Measurements from ENCODE around the gene DYNLL1. TPM values are rescaled to one million over a fixed set of nuclear protein-coding genes. Genes with fewer than 3 reads are reported as not detected.
"Not testable (repeated sequence)": the region's sequence is repeated elsewhere in the genome, so short reads cannot be mapped to it uniquely, and the experiment has no call there.

DYNLL1 gene
- total RNA-seq = 100 to 1,000 TPM; 236 to 262 TPM
- 100 to 1,000 TPM; 287 to 686 TPM for polyA plus RNA-seq
- long read RNA-seq, donor 1, transcript DYNLL1-201 (3 exons, 720 nt) = major isoform, 23 of 36 reads
- long read RNA-seq, donor 1, partial matches to known transcripts = 0 of 36 reads
- long read RNA-seq, donor 1, other reads (novel, unspliced or antisense) = 7 of 36 reads
- long read RNA-seq, donor 2, transcript DYNLL1-201 (3 exons, 720 nt) = major isoform, 24 of 35 reads
- long read RNA-seq, donor 2, partial matches to known transcripts = 0 of 35 reads
- long read RNA-seq, donor 2, other reads (novel, unspliced or antisense) = 4 of 35 reads

- peaks cover 0 to 6% of the 10 kb centered on the region in 2 donors for H3K4me1 ChIP-seq (ENCODE audit: control insufficient read depth in 1 of 2, insufficient read depth in 2 of 2, low read length in 2 of 2)
- DNase-seq (peak; percentile 97 to 98), ATAC-seq (ENCODE audit: low FRiP score) (peak; percentile 99)
- H3K27ac ChIP-seq (ENCODE audit: low read depth in 1 of 2, low read length in 2 of 2) = peak within 1 kb of the TSS; percentile 31 to 46
- H3K27me3 ChIP-seq (ENCODE audit: control insufficient read depth in 1 of 2, insufficient read depth in 2 of 2, low read length in 1 of 2) = no peaks in the 10 kb centered on the region
- peak within 1 kb of the TSS; percentile 77 to 90 for H3K4me3 ChIP-seq (ENCODE audit: low read length in 2 of 2)
- WGBS, 2 donors = 1% methylated on average over 53 of the region's 53 CpGs
- intact Hi-C loops (cut with DNase I) = loop anchor here (5.0 kb wide), 1 partner anchor 41 kb away; no protein-coding TSS in a partner anchor
- H3K9me3 ChIP-seq (ENCODE audit: control insufficient read depth, low read length) = no peaks in the 10 kb centered on the region
- no peaks in the 10 kb centered on the region for H3K36me3 ChIP-seq (ENCODE audit: control insufficient read depth in 1 of 2, insufficient read depth in 2 of 2, low read length in 1 of 2)
Observed at GRCh38 chr12:120495731-120496412, at the start of gene DYNLL1. DYNLL1 (plus strand) TSS chr12:120496113; CDS start chr12:120496422, 309 bp downstream.

GRCh38 chr12:120446844-120447178 lies 49.1 kb upstream of the DYNLL1 start:
- H3K36me3 ChIP-seq (ENCODE audit: control insufficient read depth in 1 of 2, insufficient read depth in 2 of 2, low read length in 1 of 2); ATAC-seq (ENCODE audit: low FRiP score); intact Hi-C loops (cut with DNase I); DNase-seq; H3K27me3 ChIP-seq (ENCODE audit: control insufficient read depth in 1 of 2, insufficient read depth in 2 of 2, low read length in 1 of 2); H3K9me3 ChIP-seq (ENCODE audit: control insufficient read depth, low read length); H3K4me1 ChIP-seq (ENCODE audit: control insufficient read depth in 1 of 2, insufficient read depth in 2 of 2, low read length in 2 of 2): not testable (repeated sequence)
- 6 to 8% methylated on average over 17 of the region's 17 CpGs for WGBS, 2 donors
- Histone ChIP-seq H3K27ac (ENCODE audit: low read depth in 1 of 2, low read length in 2 of 2) (peak overlapping the region in 1 of 2 donors; percentile 72), H3K4me3 (ENCODE audit: low read length in 2 of 2) (peak overlapping the region; percentile 58 to 81)

- no peak for ATAC-seq (ENCODE audit: low FRiP score)
- 92 to 94% methylated on average over 4 of the region's 4 CpGs for WGBS, 2 donors
- Histone ChIP-seq H3K9me3 (ENCODE audit: control insufficient read depth, low read length) (no peaks in the 10 kb centered on the region), H3K27me3 (ENCODE audit: control insufficient read depth in 1 of 2, insufficient read depth in 2 of 2, low read length in 1 of 2) (no peaks in the 10 kb centered on the region), H3K4me1 (ENCODE audit: control insufficient read depth in 1 of 2, insufficient read depth in 2 of 2, low read length in 2 of 2) (peaks cover 3 to 5% of the 10 kb centered on the region in 2 donors), H3K4me3 (ENCODE audit: low read length in 2 of 2) (no peak overlapping the region), H3K36me3 (ENCODE audit: control insufficient read depth in 1 of 2, insufficient read depth in 2 of 2, low read length in 1 of 2) (peaks cover 2 to 3% of the 10 kb centered on the region in 2 donors), H3K27ac (ENCODE audit: low read depth in 1 of 2, low read length in 2 of 2) (no peak overlapping the region)
- intact Hi-C loops (cut with DNase I) = no loop called here
- no peak for DNase-seq
Observed at GRCh38 chr12:120447992-120448391, 47.9 kb upstream of the DYNLL1 start.

DNA sequence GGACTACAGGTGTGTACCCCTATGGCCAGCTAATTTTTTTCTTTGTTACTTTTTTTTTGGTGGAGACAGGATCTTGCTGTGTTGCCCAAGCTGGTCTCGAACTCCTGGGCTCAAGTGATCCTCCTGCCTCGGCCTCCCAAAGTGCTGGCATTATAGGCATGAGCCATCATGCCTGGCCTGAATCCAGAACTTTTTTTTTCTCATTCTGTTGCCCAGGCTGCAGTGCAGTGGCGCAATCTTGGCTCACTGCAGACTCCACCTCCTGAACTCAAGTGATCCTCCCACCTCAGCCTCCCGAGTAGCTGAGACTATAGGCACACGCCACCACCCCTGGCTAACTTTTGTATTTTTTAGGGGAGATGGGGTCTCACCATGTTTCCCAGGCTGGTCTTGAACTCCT lies 43.4 kb upstream of the DYNLL1 start:
- intact Hi-C loops (cut with DNase I); H3K4me1 ChIP-seq (ENCODE audit: control insufficient read depth in 1 of 2, insufficient read depth in 2 of 2, low read length in 2 of 2); H3K27ac ChIP-seq (ENCODE audit: low read depth in 1 of 2, low read length in 2 of 2); H3K27me3 ChIP-seq (ENCODE audit: control insufficient read depth in 1 of 2, insufficient read depth in 2 of 2, low read length in 1 of 2); DNase-seq; H3K36me3 ChIP-seq (ENCODE audit: control insufficient read depth in 1 of 2, insufficient read depth in 2 of 2, low read length in 1 of 2); ATAC-seq (ENCODE audit: low FRiP score); H3K4me3 ChIP-seq (ENCODE audit: low read length in 2 of 2); H3K9me3 ChIP-seq (ENCODE audit: control insufficient read depth, low read length): not testable (repeated sequence)
- 68 to 78% methylated on average over 5 of the region's 5 CpGs for WGBS, 2 donors

DNA sequence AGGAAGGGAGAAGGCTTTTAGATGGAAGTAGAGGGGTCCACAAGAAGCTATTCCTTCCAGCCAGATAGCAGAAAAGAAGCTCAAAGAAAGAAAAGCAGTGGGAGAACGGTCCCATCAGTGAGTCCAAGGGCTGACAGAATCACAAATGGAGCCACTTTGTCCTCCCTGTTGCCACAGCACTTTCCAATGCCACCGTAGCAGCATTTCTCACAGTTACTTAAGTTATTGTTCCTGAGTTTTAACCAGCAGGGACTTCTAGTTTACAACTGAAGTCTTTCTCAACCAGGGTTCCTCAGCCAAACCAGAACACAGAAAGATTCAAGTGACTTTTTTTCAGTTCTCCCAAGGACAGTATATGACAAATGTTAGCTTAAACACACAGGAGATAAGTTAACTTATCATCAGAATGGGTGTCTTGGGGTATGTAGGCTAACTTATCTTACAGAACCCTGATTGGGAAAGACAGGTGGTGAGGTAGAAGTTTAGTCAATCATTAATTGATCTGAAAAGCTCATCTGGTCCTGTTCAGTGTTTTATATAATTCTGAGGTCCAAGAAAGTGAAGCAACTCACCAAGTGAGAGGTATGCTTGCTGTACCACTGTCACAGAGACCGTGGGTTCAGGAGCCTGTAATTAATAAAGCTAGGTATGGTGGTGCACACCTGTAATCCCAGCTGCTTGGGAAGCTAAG lies 42.7 kb upstream of the DYNLL1 start:
- no peak overlapping the region for H3K4me3 ChIP-seq (ENCODE audit: low read length in 2 of 2)
- DNase-seq = no peak
- no peak overlapping the region for H3K27ac ChIP-seq (ENCODE audit: low read depth in 1 of 2, low read length in 2 of 2)
- no peak for ATAC-seq (ENCODE audit: low FRiP score)
- no peaks in the 10 kb centered on the region for H3K27me3 ChIP-seq (ENCODE audit: control insufficient read depth in 1 of 2, insufficient read depth in 2 of 2, low read length in 1 of 2)
- H3K9me3 ChIP-seq (ENCODE audit: control insufficient read depth, low read length) = no peaks in the 10 kb centered on the region
- no peaks in the 10 kb centered on the region for H3K4me1 ChIP-seq (ENCODE audit: control insufficient read depth in 1 of 2, insufficient read depth in 2 of 2, low read length in 2 of 2)
- H3K36me3 ChIP-seq (ENCODE audit: control insufficient read depth in 1 of 2, insufficient read depth in 2 of 2, low read length in 1 of 2) = peaks cover 0 to 4% of the 10 kb centered on the region in 2 donors
- WGBS, 2 donors = 92 to 94% methylated on average over 3 of the region's 3 CpGs
- intact Hi-C loops (cut with DNase I) = no loop called here

DNA sequence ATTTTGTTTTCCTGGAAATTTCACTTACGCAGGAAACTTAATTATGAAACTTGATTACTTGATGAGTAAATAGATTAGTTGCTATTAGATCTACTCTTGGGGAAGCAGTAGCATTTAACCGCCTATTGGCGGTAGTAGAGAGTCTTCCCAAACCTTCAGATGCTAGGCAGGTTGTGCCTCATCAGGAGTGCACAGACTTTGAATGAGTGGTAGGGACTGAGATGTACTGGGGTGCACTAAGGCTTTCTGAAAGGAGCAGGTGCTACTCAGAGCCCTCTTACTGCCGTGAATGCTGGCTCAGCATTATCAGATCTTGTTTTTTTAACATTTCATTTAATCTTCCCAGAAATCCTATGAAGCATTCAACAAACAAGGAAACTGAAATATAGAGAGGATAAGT lies 41.9 kb upstream of the DYNLL1 start:
- DNase-seq (no peak), ATAC-seq (ENCODE audit: low FRiP score) (no peak)
- no peaks in the 10 kb centered on the region for H3K9me3 ChIP-seq (ENCODE audit: control insufficient read depth, low read length)
- no peak overlapping the region for H3K4me3 ChIP-seq (ENCODE audit: low read length in 2 of 2)
- H3K27me3 ChIP-seq (ENCODE audit: control insufficient read depth in 1 of 2, insufficient read depth in 2 of 2, low read length in 1 of 2) = no peaks in the 10 kb centered on the region
- no peak overlapping the region for H3K27ac ChIP-seq (ENCODE audit: low read depth in 1 of 2, low read length in 2 of 2)
- intact Hi-C loops (cut with DNase I) = no loop called here
- H3K36me3 ChIP-seq (ENCODE audit: control insufficient read depth in 1 of 2, insufficient read depth in 2 of 2, low read length in 1 of 2) = peaks cover 0 to 7% of the 10 kb centered on the region in 2 donors
- H3K4me1 ChIP-seq (ENCODE audit: control insufficient read depth in 1 of 2, insufficient read depth in 2 of 2, low read length in 2 of 2) = no peaks in the 10 kb centered on the region
- 69 to 72% methylated on average over 4 of the region's 4 CpGs for WGBS, 2 donors

- Histone ChIP-seq H3K4me1 (ENCODE audit: control insufficient read depth in 1 of 2, insufficient read depth in 2 of 2, low read length in 2 of 2) (no peaks in the 10 kb centered on the region), H3K9me3 (ENCODE audit: control insufficient read depth, low read length) (no peaks in the 10 kb centered on the region), H3K27ac (ENCODE audit: low read depth in 1 of 2, low read length in 2 of 2) (no peak overlapping the region), H3K27me3 (ENCODE audit: control insufficient read depth in 1 of 2, insufficient read depth in 2 of 2, low read length in 1 of 2) (no peaks in the 10 kb centered on the region), H3K36me3 (ENCODE audit: control insufficient read depth in 1 of 2, insufficient read depth in 2 of 2, low read length in 1 of 2) (peaks cover 6 to 7% of the 10 kb centered on the region in 2 donors), H3K4me3 (ENCODE audit: low read length in 2 of 2) (no peak overlapping the region)
- DNase-seq (no peak), ATAC-seq (ENCODE audit: low FRiP score) (no peak)
- intact Hi-C loops (cut with DNase I) = no loop called here
- 89 to 90% methylated on average over 7 of the region's 7 CpGs for WGBS, 2 donors
Observed at GRCh38 chr12:120455302-120455701, 40.6 kb upstream of the DYNLL1 start.

- Histone ChIP-seq H3K27ac (ENCODE audit: low read depth in 1 of 2, low read length in 2 of 2) (no peak overlapping the region), H3K9me3 (ENCODE audit: control insufficient read depth, low read length) (no peaks in the 10 kb centered on the region), H3K4me3 (ENCODE audit: low read length in 2 of 2) (no peak overlapping the region), H3K27me3 (ENCODE audit: control insufficient read depth in 1 of 2, insufficient read depth in 2 of 2, low read length in 1 of 2) (no peaks in the 10 kb centered on the region), H3K4me1 (ENCODE audit: control insufficient read depth in 1 of 2, insufficient read depth in 2 of 2, low read length in 2 of 2) (no peaks in the 10 kb centered on the region), H3K36me3 (ENCODE audit: control insufficient read depth in 1 of 2, insufficient read depth in 2 of 2, low read length in 1 of 2) (peaks cover 8% of the 10 kb centered on the region in 2 donors)
- ATAC-seq (ENCODE audit: low FRiP score) = no peak
- 69 to 71% methylated on average over 6 of the region's 6 CpGs for WGBS, 2 donors
- DNase-seq = no peak
- intact Hi-C loops (cut with DNase I) = no loop called here
Observed at GRCh38 chr12:120457133-120457532, 38.8 kb upstream of the DYNLL1 start.

Measured in aorta (tissue), 5 donors.